CD1c-positive myeloid dendritic cell (primary cell): ENCODE data around the gene ZIC1.

Experiments
- DNase-seq: peaks from one replicate; pipeline ENCODE4 v3.0.0-alpha.2; 2016; ENCODE audit errors: extremely low spot score

Gene ZIC1

DNA sequence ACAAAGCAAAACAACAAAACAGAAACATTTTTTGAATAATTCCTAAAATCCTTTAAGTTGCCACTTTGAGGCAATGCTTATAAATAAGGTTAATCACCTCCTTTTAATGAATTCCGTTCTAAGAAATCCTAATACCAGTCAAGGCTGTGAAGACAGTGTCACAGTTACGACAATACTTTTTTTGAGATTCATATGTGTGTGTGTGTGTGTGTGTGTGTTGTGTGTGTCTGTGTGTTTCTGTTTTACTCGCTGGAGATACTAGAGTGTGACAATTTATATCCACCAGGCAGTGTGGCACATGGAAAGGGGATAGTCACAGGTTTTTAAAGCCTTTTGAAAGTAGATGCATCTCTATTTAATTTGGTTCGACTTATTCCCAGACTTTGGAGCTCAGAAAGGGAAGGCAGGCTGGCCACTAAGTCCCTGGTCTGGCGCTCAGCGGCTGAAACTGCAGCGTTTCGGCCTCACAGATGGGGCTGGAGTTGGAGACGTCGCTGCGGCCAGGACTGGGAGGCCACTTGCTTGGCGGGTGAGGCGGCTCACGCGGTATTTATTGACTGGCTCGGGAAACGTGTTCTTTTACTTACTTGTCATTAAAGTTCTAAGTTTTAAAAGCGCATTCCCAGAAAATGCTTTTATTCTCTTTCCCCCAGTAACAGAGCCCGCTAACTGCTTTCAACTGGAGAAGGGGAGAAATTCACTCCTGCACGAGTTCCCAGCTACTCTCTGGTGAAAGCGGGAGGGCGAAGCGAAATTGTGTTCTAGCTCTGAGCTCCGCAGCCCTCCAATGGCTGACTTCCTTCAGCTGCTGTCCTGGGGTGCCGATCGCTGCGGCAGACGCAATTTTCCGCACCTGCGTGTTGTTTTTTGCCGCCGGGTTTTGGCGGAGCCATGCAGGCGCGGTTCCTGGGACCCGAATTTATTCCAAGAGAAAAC is 13.7 kb downstream of the ZIC1 start:
- no peak for DNase-seq

DNA sequence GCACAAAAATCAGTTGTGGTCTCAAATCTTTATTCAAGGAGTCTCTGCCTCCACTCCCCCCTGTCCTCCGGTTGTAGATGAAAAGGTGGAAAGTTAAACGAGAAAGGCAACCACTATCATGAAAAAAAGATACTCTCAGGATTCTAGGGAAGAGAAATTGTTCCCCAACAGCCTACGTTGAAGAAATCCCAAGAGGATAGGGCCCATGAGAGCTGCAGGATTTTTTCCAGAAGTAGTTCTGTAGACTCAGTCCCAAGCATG is 14.3 kb downstream of the ZIC1 start:
- no peak for DNase-seq

DNA sequence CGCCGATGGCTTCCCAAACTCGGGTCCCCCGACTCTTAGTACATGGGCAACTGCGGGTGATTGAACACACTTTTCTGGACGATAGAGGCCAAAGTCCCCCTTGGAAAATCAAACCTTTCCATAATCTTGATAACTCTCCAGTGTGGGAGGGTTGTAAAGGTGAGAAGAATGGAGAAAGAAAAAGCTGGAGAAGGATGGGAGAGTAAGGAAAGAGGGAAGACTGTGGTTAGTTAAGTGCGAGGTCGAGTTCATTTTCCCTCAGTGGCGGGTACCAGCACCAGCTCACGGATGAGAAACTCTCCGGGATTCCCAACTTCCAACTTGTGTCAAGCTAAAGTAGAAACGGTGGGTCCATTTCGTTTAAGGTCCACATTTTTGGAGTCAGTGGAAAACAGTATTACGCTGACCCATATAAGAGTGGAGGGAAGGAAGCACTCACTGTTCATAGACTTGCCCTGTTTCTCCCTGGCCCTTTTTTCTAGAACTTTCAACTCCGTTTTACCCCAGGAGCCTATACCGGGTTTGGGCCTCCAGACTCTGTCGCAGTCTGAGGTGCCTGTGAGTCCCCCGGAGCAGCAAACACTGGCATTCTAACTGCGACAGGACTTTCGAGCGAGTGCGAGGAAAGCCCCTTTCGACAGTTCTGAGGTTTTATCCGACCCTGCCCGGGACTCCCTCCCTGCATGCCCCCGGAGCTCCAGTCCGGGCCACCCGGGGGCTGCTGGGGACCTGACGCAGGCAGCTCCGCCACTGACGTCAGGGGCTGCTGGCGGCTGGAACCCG is 14.8 kb downstream of the ZIC1 start:
- DNase-seq = no peak

DNA sequence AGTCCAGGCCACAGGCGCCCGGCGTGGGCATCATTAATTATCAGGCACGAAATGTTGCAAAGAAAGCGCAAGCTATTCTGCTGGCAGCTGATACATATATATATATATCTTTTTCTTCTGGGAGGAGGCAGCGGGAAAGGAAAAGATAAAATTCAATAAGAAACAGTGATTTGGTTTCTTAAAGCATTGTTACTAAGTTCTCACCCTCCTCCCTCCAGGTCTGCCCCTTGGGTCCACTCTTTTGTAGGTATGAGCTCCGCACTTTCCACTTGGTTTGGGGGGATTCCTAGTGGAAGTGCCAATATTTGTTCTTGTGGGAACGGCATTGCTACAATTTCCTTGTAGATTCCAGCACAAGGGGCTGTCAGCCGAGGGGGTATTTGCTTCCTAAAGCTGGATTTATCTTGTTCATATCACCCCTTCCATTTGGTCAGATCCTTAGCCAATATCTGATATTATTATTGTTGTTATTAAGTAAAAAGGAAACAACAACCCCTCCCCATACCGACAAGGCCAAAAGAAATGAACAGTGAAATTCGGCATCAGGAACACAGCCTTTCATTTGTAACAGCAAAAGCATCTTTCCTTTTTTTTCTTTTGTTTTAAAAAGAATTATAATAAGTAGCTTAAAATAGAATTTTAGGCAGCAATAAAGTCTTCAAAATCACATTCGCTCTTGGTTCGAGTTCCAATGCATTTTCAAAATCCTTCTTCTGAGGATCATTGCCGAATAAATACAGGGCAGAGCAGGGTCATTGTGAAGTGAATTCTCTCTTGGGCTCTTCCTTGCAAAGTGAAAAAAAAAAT is 15.6 kb downstream of the ZIC1 start:
- DNase-seq = no peak

DNA sequence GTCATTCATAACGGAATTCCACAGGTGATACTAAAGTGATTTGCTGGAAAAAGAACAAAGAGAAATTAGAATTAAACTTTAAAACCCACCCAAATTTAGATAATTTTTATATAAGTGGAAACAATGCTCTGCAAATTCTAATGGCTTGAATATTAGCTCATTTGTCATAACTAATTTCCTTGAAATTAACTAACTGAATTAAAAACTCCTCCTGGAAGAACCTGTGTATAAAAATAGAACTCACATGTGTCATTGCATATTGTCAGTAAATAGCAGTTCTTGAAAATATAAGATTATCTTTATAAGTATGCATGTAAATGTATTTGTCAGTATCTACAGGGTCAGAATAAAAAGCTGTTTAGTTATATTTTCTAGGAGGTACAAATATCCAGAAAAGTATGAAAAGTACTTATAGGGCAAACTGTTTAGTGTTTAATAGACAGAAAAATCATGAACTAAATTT is 16.3 kb downstream of the ZIC1 start:
- no peak for DNase-seq

DNA sequence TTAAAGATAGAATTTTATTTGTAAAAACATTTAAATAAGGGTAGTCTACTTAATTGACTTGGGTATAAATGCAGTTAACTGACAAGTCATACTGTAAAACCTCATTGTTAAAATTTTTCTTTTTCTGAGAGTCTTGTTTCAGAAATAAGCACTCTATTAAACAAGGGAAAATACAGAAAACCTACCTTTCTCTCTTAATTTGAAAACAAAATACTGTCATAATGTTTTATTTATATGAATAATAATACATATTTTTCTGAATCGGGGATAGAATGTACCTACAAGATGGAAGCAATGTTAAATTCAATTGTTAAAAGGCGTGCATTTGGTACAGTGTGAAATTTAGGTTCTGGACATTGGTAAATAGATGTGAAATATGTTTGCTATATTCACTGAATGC is 17.8 kb downstream of the ZIC1 start:
- no peak for DNase-seq

DNA sequence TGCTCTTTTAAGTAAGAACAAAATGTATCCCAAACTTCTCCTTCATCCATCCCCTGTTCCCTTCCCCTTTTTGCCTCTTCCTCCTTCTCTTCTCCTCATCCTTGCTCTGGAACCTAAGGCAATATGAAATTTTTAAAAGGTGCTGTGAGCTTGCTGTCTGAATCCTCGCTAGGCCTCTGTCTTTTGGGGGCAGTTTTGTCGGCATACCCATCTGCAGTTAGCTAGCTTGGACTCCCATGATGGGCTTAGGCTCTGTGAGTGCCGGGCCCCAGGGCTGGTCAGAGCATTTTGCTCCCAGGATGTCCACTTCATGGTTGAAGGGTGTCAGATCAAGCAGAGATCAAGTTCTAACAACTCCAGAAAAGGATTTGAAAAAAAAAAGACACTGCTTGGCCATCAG is 18.6 kb downstream of the ZIC1 start:
- DNase-seq = no peak

DNA sequence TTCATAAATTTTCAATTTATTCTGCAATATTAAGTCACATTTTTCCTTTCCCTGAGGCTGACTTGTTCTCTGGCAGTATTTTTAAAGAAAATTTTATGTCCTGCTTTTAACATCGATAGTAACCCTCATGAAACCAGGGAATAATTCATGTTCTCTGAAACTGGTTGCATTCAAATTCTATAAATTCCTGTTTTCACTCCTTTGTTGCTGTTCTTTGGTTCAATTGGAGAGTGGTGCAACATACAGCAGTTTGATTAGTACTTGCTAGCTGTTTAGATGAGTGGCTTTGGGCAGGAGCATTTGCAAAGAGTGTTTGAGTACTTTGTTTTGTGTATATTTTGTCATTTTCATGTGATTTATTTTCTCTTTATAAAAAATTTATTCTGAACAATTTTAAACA is 19.2 kb downstream of the ZIC1 start:
- no peak for DNase-seq

DNA sequence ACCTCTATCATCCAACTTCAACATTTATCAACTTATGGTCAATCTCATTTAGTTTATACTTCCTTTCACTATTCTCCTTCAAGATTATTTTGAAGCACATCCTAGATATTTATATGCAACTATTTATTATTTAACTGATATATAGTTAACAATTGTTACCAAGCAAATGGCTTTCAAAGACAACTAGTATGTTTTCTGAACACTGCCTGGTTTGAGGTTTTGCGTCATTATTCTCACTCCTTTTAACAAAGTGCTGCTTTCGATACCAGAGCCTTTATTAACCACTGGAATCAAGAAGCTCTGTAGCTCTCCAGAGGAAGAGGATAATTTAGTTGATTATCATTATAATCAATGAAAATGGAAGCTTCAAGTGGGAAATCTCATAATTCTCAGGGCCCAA is 19.6 kb downstream of the ZIC1 start:
- no peak for DNase-seq

DNA sequence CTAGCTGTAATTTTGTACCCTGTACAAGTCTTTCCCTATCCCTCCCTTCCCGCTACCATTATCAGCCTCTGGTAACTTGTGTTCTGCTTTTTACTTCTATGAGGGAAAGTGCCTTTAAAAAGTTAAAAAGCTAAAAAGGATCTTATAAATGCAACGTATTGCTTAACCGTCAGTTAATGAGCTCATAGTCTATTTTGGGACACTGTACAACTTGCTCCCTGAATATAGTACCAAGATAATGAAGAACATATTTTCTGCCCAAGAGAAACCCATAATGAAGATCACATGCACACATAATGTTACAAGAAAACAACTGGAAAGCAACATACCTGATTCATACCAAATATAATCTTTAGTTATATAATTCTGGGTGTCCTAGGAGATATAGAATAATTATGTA is 22.6 kb downstream of the ZIC1 start:
- no peak for DNase-seq

DNA sequence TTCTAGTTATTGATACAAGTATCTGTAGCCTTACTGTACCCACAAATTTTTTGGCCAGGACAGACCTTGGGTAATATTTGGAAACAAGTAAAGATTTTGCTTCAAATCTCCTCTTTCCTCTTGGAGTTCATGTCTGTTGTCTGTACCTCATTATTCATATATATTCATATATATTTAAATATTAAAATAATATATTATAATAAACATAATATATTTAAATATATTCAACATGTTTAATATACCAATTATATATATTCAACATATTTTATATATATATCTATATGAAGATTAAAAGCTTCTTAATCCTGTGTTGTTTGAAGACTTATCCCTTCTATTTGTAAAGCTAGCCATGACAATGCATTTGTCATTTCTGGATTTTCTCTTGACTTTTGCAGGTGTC is 38.1 kb downstream of the ZIC1 start:
- DNase-seq = no peak

DNA sequence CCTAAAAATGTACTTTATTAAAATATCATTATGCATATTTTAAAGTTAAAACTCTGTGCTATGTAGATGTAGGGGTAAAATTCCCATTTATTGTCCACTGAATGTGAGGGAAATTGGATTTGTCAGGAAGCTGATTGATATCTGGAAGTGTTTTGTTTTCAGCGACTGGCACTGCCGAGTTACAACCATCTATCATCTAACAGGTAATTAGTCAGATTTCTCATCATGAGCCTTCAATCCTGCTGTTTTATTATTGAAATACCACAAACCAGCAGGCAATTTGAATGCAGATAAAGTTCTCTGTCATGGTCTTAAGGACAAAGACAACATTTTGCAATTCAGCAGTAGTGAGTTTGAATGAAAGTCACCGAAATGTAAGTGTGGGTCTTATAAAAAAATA is 40.5 kb downstream of the ZIC1 start:
- no peak for DNase-seq

DNA sequence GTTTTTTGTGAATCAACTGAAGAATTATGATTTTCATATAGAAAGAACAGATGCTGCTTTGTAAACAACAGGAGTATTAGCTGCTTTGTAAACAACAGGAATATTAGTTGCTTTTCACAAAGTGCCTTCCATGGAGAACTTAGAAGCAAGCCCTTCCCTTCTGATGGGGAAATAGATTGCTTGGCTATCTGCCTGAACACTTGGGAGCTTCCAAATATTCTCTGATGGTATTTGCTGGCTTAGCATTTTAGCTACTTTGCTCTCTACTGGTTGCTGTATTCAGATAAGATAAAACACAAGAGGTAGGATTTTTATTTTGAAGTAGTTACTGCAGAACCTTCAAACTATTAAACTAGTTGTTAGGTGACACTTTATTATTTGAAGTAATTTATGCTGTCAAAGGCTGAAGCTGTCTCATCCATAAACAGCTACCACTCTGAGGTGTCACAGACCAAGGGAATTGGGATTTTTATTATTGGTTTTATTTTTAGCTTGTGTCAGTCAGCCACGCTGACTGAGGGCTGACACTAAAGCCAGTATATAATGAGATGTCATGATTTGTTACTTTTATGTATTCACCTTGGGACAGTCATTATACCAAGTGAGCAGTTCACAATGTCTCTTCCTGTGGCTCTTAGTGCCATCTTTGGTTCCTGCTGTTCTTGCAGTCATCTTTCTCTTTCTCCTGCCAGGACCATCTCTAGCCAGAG is 50.0 kb downstream of the ZIC1 start:
- DNase-seq = no peak

DNA sequence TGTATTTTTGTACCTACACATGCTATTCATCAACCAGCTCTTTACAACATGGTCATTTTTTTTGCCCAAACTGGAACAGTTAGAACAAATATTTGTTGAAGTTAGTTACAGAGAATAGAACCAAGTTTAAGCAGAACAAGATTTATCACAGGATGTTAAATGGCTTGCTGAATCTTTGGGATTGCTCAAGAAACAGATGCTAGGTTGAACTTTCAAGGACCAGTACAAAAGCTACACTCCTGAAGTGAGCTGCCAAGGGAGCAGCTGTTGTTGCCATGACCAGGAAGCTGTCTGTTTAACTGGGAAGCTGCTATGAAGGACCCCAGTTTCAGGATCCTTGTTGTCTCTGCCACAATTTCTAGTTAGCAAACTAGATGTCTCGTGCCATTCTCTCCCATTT is 53.7 kb downstream of the ZIC1 start:
- DNase-seq = no peak
